ENCODE data around the gene RBM5.

Gene RBM5

DNA sequence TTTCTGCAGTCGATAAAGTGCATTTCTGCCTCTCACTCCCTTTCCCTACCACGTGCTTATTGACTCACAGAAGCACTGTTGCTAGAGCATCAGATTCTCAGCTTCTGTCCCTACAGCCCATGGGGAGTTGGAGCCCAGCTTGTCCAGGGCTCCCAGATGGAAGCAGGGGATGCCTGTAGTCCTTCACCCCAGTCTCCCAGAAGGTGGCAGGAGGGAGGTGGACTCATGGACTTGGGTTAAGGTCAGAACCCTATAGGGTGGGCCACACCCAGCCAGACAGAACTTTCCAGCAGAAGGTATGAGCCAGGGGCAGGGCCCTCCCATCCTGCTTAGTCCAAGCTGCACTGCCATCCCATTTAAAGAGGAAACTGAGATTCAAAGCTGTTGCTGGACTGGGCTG lies 33.4 kb downstream of the RBM5 start:
- H3K9me2 ChIP-seq (replicated peaks; ENCODE audit: low read depth, low read length), result no peaks in the 10 kb centered on the region
- H3K27me3 ChIP-seq (ENCODE audit: insufficient read depth, low read length, poor library complexity, severe bottlenecking), result no peaks in the 10 kb centered on the region
- no peaks in the 10 kb centered on the region for H3K4me1 ChIP-seq (ENCODE audit: insufficient read depth, low read length, poor library complexity, severe bottlenecking)
- H3K79me2 ChIP-seq (ENCODE audit: insufficient read depth, low read length), result no peaks in the 10 kb centered on the region
- no peak overlapping the region for H3K4me3 ChIP-seq (ENCODE audit: low read length, poor library complexity, severe bottlenecking)
- TF ChIP-seq EZH2phosphoT487 (IDR thresholded peaks at IDR 0.05; ENCODE audit: borderline replicate concordance), result no peak
- TF ChIP-seq, protein P1, sequence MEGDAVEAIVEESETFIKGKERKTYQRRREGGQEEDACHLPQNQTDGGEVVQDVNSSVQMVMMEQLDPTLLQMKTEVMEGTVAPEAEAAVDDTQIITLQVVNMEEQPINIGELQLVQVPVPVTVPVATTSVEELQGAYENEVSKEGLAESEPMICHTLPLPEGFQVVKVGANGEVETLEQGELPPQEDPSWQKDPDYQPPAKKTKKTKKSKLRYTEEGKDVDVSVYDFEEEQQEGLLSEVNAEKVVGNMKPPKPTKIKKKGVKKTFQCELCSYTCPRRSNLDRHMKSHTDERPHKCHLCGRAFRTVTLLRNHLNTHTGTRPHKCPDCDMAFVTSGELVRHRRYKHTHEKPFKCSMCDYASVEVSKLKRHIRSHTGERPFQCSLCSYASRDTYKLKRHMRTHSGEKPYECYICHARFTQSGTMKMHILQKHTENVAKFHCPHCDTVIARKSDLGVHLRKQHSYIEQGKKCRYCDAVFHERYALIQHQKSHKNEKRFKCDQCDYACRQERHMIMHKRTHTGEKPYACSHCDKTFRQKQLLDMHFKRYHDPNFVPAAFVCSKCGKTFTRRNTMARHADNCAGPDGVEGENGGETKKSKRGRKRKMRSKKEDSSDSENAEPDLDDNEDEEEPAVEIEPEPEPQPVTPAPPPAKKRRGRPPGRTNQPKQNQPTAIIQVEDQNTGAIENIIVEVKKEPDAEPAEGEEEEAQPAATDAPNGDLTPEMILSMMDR (conservative IDR thresholded peaks at IDR 0.05; ENCODE audit: low read length), result no peak
- no peak overlapping the region for H3K4me2 ChIP-seq (ENCODE audit: low read depth, low read length, poor library complexity, severe bottlenecking)
- H3K36me3 ChIP-seq (ENCODE audit: insufficient read depth, low read length), result peaks cover 41% of the 10 kb centered on the region
- H2AFZ ChIP-seq (ENCODE audit: low read length), result no peak overlapping the region
- H3F3A ChIP-seq (ENCODE audit: low read depth), result no peaks in the 10 kb centered on the region
- H3K9me3 ChIP-seq (ENCODE audit: insufficient read depth, low read depth, low read length), result no peaks in the 10 kb centered on the region
- H4K20me1 ChIP-seq (ENCODE audit: insufficient read depth, low read length, poor library complexity, severe bottlenecking), result no peaks in the 10 kb centered on the region
- no peak overlapping the region for H3K9ac ChIP-seq (ENCODE audit: low read depth, low read length, poor library complexity, severe bottlenecking)

DNA sequence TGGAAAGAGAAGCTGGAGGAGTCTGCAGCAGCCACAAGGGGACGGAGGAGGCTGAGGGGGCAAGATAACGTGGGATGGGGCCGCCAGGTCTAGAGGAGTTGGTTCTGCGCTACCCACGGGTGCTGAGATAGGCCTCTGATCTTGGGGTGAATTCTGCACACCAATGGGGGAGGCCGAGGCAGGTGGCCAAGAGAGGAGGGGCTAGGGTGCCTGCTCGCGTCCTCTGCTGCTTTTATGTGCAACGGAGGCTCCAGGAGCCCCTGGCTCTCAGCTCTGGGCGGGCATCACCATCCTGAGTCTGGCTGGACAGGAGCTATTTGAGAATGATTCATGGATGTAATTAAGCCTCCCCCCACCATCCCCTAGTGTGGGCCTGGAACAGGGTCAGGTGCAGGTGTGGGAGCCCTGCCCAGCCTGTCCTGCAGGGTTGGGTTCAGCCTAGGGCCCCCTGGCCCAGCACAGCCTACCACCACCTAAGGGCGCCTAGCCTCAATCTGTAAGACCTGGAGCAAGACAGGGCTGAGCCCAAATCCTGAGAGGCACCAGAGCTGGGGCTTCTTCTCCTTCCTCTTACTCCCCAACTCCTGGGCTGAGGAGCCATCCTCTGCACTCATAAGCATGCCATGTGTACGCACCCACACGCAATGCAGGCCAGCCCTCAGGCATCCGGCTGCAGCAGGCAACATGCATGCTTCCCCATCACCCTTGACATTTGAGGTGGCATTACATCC lies 34.1 kb downstream of the RBM5 start:
- Histone ChIP-seq H3K27me3 (ENCODE audit: insufficient read depth, low read length, poor library complexity, severe bottlenecking) (no peaks in the 10 kb centered on the region), H3K4me1 (ENCODE audit: insufficient read depth, low read length, poor library complexity, severe bottlenecking) (no peaks in the 10 kb centered on the region), H4K20me1 (ENCODE audit: insufficient read depth, low read length, poor library complexity, severe bottlenecking) (no peaks in the 10 kb centered on the region), H3K36me3 (ENCODE audit: insufficient read depth, low read length) (peaks cover 33% of the 10 kb centered on the region), H3F3A (ENCODE audit: low read depth) (no peaks in the 10 kb centered on the region), H3K4me2 (ENCODE audit: low read depth, low read length, poor library complexity, severe bottlenecking) (no peak overlapping the region), H3K79me2 (ENCODE audit: insufficient read depth, low read length) (no peaks in the 10 kb centered on the region), H3K9me3 (ENCODE audit: insufficient read depth, low read depth, low read length) (no peaks in the 10 kb centered on the region), H3K4me3 (ENCODE audit: low read length, poor library complexity, severe bottlenecking) (no peak overlapping the region), H2AFZ (ENCODE audit: low read length) (no peak overlapping the region), H3K9me2 (replicated peaks; ENCODE audit: low read depth, low read length) (no peaks in the 10 kb centered on the region), H3K9ac (ENCODE audit: low read depth, low read length, poor library complexity, severe bottlenecking) (no peak overlapping the region)
- TF ChIP-seq, protein P1 (conservative IDR thresholded peaks at IDR 0.05; ENCODE audit: low read length), result no peak
- TF ChIP-seq EZH2phosphoT487 (IDR thresholded peaks at IDR 0.05; ENCODE audit: borderline replicate concordance), result no peak

GRCh38 chr3:50123394-50124051 lies 34.8 kb downstream of the RBM5 start:
- H3K4me3 ChIP-seq (ENCODE audit: low read length, poor library complexity, severe bottlenecking), result no peak overlapping the region
- no peaks in the 10 kb centered on the region for H3K9me2 ChIP-seq (replicated peaks; ENCODE audit: low read depth, low read length)
- no peaks in the 10 kb centered on the region for H4K20me1 ChIP-seq (ENCODE audit: insufficient read depth, low read length, poor library complexity, severe bottlenecking)
- peaks cover 26% of the 10 kb centered on the region; the same call in 1 of the 2 replicates for H3K36me3 ChIP-seq (ENCODE audit: insufficient read depth, low read length)
- no peaks in the 10 kb centered on the region for H3F3A ChIP-seq (ENCODE audit: low read depth)
- H3K9ac ChIP-seq (ENCODE audit: low read depth, low read length, poor library complexity, severe bottlenecking), result no peak overlapping the region
- H3K4me1 ChIP-seq (ENCODE audit: insufficient read depth, low read length, poor library complexity, severe bottlenecking), result no peaks in the 10 kb centered on the region
- H3K4me2 ChIP-seq (ENCODE audit: low read depth, low read length, poor library complexity, severe bottlenecking), result no peak overlapping the region
- H3K27me3 ChIP-seq (ENCODE audit: insufficient read depth, low read length, poor library complexity, severe bottlenecking), result no peaks in the 10 kb centered on the region
- H3K9me3 ChIP-seq (ENCODE audit: insufficient read depth, low read depth, low read length), result no peaks in the 10 kb centered on the region
- no peak overlapping the region for H2AFZ ChIP-seq (ENCODE audit: low read length)
- no peaks in the 10 kb centered on the region for H3K79me2 ChIP-seq (ENCODE audit: insufficient read depth, low read length)
- TF ChIP-seq, protein P1 (conservative IDR thresholded peaks at IDR 0.05; ENCODE audit: low read length), result no peak
- no peak for TF ChIP-seq EZH2phosphoT487 (IDR thresholded peaks at IDR 0.05; ENCODE audit: borderline replicate concordance)

Data from Loucy (cell line).